ENCODE results near the gene WDR81.

DNA sequence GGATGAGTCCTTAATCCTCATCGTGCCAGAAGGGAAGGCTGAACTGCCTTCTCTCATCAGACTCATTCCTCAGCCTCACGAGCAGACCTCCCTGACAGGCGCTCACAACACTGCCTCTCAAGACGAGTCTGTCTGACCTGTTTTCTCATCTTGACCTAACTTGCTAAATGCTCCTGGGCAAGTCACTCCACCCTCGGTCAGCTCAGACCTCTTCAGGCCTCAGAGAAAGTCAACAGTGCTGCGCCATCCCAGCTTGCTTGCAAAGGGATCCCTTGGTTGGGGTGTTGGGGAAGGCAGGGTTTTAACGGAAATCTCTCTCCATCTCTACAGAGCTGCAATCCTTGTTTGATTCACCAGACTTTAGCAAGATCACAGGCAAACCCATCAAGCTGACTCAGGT, 52.4 kb downstream of the WDR81 start:
- TF ChIP-seq, protein P1, sequence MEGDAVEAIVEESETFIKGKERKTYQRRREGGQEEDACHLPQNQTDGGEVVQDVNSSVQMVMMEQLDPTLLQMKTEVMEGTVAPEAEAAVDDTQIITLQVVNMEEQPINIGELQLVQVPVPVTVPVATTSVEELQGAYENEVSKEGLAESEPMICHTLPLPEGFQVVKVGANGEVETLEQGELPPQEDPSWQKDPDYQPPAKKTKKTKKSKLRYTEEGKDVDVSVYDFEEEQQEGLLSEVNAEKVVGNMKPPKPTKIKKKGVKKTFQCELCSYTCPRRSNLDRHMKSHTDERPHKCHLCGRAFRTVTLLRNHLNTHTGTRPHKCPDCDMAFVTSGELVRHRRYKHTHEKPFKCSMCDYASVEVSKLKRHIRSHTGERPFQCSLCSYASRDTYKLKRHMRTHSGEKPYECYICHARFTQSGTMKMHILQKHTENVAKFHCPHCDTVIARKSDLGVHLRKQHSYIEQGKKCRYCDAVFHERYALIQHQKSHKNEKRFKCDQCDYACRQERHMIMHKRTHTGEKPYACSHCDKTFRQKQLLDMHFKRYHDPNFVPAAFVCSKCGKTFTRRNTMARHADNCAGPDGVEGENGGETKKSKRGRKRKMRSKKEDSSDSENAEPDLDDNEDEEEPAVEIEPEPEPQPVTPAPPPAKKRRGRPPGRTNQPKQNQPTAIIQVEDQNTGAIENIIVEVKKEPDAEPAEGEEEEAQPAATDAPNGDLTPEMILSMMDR (conservative IDR thresholded peaks at IDR 0.05; ENCODE audit: low read depth, low read length) = no peak
- TF ChIP-seq EZH2 (IDR thresholded peaks at IDR 0.05; ENCODE audit: borderline replicate concordance, low read depth, low read length, poor library complexity, severe bottlenecking) = no peak
